Measurements from ENCODE around the gene HNF1B. TPM values are rescaled to one million over a fixed set of nuclear protein-coding genes. Genes with fewer than 3 reads are reported as not detected.

HNF1B gene
- total RNA-seq, 1 donor from 2014 or later, result not detected

DNA sequence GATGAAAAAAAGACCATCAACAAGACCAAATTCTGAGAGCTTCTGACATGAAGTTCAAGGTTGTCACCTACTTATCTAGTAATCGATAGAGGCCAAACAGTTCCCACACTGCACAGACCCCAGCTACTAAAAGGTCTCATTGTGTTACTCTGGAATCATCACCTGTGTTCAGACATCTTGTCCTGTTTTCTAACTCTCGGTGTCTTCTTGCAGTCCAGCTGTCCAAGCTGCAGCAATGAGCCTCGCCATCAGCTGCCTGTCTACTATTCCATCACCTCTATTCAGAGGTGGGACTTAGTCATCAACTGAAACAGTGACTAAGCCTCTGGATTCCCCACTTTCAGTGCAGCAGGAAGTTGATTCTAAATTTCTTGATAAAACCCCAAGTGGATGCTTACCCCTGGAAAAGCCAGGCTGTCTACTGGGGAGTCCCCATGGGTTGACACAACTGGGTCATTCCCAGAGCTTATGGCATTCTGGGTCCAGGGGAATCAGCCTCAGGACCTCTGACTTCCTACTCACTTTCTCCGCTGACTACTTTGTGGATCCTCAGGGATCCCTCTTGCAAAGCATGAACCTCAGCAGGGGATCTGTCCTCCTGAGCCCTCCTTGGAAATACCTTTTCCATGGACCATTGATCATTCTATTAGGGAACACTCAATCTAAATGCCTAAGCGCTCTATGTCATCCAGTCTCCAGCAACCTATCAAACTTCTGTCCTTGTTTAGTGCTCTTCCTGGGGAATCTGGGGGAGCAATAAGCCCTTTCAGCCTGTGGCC, 46.5 kb downstream of the HNF1B start:
- H3K9me3 Mint-ChIP-seq, result no peaks in the 10 kb centered on the region
- no peaks in the 10 kb centered on the region for H3K36me3 Mint-ChIP-seq (ENCODE audit: low read depth)
- H3K27me3 Mint-ChIP-seq (ENCODE audit: low read depth), result peaks cover 14% of the 10 kb centered on the region
- H3K27ac Mint-ChIP-seq (ENCODE audit: unreplicated experiment), result no peak overlapping the region
- no peak overlapping the region for H3K4me3 Mint-ChIP-seq
- TF ChIP-seq, protein P1, sequence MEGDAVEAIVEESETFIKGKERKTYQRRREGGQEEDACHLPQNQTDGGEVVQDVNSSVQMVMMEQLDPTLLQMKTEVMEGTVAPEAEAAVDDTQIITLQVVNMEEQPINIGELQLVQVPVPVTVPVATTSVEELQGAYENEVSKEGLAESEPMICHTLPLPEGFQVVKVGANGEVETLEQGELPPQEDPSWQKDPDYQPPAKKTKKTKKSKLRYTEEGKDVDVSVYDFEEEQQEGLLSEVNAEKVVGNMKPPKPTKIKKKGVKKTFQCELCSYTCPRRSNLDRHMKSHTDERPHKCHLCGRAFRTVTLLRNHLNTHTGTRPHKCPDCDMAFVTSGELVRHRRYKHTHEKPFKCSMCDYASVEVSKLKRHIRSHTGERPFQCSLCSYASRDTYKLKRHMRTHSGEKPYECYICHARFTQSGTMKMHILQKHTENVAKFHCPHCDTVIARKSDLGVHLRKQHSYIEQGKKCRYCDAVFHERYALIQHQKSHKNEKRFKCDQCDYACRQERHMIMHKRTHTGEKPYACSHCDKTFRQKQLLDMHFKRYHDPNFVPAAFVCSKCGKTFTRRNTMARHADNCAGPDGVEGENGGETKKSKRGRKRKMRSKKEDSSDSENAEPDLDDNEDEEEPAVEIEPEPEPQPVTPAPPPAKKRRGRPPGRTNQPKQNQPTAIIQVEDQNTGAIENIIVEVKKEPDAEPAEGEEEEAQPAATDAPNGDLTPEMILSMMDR (conservative IDR thresholded peaks at IDR 0.05), result no peak
- DNase-seq (ENCODE audit: low read depth, low spot score), result no peak
- peaks cover 3% of the 10 kb centered on the region for H3K4me1 Mint-ChIP-seq

DNA sequence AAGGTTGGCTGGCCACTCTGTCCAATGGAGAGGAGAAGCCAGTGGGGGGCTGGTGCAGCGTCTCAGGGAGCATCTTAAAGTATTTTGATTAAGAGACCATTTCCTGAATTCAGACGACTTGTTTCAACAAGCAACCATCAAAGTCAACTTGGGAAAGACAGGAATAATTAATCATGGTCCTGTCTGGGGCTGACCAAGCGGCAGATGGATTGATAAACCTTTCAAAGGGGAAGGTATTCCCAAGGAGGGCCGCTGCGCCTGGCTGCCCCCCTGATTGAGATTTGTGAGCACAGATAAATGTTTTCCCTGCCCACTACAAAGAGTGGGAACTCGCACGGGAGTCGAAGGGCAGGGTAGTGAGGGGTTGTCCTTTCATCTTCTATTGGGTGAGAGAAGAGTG, 47.5 kb downstream of the HNF1B start:
- Mint-ChIP-seq H3K36me3 (ENCODE audit: low read depth) (no peaks in the 10 kb centered on the region), H3K27ac (ENCODE audit: unreplicated experiment) (no peak overlapping the region), H3K9me3 (no peaks in the 10 kb centered on the region), H3K4me1 (peaks cover 3% of the 10 kb centered on the region), H3K27me3 (ENCODE audit: low read depth) (peaks cover 14% of the 10 kb centered on the region), H3K4me3 (no peak overlapping the region)
- DNase-seq (ENCODE audit: low read depth, low spot score), result no peak
- TF ChIP-seq, protein P1 (conservative IDR thresholded peaks at IDR 0.05), result no peak

DNA sequence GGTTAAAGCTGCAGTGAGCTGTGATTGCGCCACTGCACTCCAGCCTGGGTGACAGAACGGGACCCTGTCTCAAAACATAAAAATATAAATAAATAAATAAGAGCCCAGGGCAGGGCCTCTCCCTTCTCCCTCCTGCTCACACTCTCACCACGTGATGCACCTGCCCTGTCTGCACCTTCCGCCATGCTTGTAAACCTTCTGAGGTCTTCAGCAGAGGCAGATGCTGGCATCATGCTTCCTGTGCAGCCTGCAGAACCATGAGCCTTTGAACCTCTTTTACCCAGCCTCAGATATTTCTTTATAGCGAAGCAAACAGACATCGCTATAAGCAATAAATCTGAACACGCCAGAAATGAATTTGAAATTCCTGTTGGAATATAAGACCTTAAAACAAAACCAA, 48.5 kb downstream of the HNF1B start:
- no peak for DNase-seq (ENCODE audit: low read depth, low spot score)
- Mint-ChIP-seq H3K27ac (ENCODE audit: unreplicated experiment) (no peak overlapping the region), H3K36me3 (ENCODE audit: low read depth) (no peaks in the 10 kb centered on the region), H3K4me3 (no peak overlapping the region), H3K27me3 (ENCODE audit: low read depth) (peaks cover 7% of the 10 kb centered on the region), H3K4me1 (peaks cover 3% of the 10 kb centered on the region), H3K9me3 (no peaks in the 10 kb centered on the region)
- TF ChIP-seq, protein P1 (conservative IDR thresholded peaks at IDR 0.05), result no peak

DNA sequence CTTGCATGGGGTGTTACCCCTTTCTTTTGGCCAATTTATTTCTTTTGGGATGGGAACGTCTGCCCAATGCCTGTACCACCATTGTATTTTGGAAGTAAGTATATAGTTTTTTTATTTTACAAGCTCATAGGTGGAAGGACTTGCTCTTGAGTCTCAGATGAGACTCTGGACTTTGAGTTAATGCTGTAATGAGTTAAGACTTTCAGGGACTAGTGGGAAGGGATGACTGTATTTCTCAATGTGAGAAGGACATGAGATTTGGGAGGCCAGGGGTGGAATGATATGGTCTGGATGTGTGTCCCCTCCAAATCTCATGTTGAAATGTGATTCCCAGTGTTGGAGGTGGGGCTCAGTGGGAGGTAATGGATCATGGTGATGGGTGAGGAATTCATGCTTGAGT, 49.1 kb downstream of the HNF1B start:
- Mint-ChIP-seq H3K9me3 (no peaks in the 10 kb centered on the region), H3K4me1 (peaks cover 3% of the 10 kb centered on the region), H3K36me3 (ENCODE audit: low read depth) (no peaks in the 10 kb centered on the region), H3K27me3 (ENCODE audit: low read depth) (peaks cover 7% of the 10 kb centered on the region), H3K4me3 (no peak overlapping the region), H3K27ac (ENCODE audit: unreplicated experiment) (no peak overlapping the region)
- TF ChIP-seq, protein P1 (conservative IDR thresholded peaks at IDR 0.05), result no peak
- DNase-seq (ENCODE audit: low read depth, low spot score), result no peak

DNA sequence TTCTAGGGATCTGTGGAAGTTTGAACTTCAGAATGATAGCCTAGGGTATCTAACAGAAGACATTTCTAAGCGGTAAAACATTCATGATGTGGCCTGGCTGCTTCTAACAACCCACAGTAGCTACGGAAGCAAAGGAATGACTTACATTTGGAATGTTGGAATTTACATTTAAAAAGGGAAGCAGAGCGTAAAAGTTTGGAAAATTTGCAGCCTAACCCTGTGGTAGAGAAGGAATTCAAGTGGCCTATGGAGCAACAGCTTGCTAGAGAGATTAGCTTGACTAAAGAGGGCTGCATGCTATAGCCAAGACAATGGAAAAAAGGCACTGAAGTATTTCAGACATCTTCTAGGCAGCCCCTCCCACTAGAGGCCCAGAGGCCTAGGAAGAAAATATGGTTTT, 50.1 kb downstream of the HNF1B start:
- no peak overlapping the region for H3K27ac Mint-ChIP-seq (ENCODE audit: unreplicated experiment)
- peaks cover 3% of the 10 kb centered on the region for H3K4me1 Mint-ChIP-seq
- no peak for DNase-seq (ENCODE audit: low read depth, low spot score)
- H3K9me3 Mint-ChIP-seq, result no peaks in the 10 kb centered on the region
- H3K27me3 Mint-ChIP-seq (ENCODE audit: low read depth), result peaks cover 4% of the 10 kb centered on the region
- TF ChIP-seq, protein P1 (conservative IDR thresholded peaks at IDR 0.05), result no peak
- no peaks in the 10 kb centered on the region for H3K36me3 Mint-ChIP-seq (ENCODE audit: low read depth)
- no peak overlapping the region for H3K4me3 Mint-ChIP-seq
